GM18505 (cell line): ENCODE data around the gene LRRC46.

Experiments
- ATAC-seq: cut with Tn5 transposase; IDR thresholded peaks from one replicate; pipeline ENCODE4 v1.9.1; 2021; ENCODE audit not compliant: unreplicated experiment
- POLR2A ChIP-seq: IDR thresholded peaks from 4 replicates; pipeline ENCODE4 v1.6.1; 2011; ENCODE audit warnings: borderline replicate concordance; ENCODE audit not compliant: insufficient read depth, insufficient read length; ENCODE audit errors: extremely low read depth

Gene LRRC46

DNA sequence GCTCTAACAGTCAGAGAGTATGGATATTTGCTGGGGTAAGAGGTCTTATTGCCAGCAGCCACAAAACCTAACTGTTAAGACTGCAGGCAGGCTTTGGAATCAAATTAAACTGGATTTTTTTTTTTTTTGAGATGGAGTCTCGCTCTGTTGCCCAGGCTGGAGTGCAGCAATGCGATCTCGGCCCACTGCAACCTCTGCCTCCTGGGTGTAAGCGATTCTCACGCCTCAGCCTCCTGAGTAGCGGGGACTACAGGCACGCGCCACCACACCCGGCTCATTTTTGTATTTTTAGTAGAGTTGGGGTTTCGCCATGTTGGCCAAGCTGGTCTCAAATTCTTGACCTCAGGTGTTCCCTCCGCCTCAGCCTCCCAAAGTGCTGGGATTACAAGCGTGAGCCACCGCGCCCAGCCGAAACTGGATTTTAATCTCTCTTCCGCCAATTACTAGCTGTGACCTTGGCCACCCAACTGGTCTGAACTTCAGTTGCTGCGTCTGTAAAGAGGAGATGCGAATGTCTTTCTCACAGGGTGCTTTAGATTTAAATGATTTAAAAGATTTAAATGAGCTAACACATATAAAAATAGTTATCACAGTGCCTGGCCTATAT, 971 bp upstream of the LRRC46 start:
- no peak for TF ChIP-seq POLR2A
- no peak for ATAC-seq

DNA sequence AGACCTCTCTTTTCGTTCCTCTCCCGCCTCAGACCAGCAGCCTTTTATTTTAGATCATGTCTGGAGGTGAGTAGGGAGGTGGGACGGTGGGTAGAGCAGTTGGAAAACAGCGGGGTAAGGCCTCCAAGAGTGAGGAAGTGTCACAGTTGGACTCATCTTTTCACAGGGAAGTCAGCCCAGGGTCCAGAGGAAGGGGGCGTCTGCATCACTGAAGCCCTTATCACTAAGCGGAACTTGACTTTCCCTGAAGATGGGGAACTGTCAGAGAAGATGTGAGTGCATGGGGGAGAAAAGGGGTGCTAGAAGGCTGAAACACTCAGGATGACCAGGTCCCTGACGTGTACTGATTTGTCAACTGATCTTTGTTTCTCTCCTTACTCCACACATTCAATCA, 461 bp downstream of the LRRC46 start:
- no peak for TF ChIP-seq POLR2A
- no peak for ATAC-seq

DNA sequence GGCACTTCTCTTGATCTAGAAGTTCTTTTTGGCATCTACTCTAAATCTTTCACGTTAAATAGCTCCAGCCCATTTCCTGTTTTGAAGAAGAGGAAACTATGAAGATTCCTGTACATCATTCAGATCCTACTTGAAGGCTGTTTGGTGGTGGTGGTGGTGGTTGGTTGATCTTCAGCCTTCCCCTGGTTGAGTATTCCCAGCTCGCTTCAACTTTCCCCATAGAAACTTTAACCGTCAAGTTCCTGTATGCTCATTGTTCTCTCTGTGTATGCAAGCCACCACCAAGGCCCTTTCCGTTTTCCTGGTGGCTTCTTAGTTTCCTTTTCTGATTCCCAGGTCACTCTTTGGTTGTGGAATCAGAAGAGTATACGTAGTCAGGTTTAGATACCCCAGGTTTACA, 3.3 kb downstream of the LRRC46 start:
- ATAC-seq, result no peak
- TF ChIP-seq POLR2A, result no peak

DNA sequence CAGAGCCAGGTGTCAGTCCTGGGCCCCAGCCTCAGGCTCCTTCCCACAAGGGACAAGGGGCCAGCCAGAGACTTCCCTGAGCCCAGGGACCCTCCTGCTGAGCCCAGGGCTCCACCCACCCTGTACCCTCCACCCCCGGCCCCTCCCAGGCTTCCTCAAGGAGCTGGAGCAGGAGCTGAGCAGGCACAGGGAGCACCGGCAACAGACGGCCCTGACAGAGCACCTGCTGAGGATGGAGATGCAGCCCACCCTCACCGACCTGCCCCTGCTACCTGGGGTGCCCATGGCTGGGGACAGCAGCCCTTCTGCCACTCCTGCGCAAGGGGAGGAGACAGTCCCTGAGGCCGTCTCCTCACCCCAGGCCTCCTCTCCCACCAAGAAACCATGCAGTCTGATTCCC, 5.1 kb downstream of the LRRC46 start:
- no peak for TF ChIP-seq POLR2A

DNA sequence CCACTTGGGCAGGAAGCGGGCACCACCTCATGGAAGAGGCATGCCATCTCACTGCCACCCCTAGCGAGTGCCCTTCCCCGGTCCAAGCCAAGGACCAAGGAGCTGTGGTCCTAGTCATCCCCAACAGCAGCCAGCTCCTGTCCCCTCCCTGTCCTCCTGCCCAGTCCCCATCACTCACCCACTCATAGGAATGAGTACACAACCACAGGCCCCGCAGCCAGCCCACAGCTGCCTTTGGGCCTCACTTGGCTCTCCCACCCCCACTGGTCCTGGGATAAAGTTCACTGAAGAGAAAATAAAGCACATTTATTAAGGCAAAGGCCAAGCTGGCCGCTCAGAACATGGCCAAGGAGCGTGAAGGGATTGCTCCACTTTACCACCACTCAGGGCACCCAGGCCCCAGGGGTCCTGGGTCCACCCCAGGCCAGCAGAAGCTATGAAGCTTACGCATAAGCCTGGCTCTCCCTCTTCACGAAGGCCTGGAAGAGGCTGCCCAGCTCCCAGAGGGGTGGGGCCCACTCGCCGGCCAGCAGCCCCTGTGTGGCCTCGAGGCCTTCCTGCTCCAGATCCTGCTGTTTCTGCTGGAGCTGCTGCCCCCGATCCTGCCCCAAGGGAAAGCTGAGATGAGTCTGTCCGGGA, 6.0 kb downstream of the LRRC46 start:
- ATAC-seq, result no peak
- no peak for TF ChIP-seq POLR2A

More for the DNA sequence above, 5.1 kb downstream of the LRRC46 start:
- no peak for ATAC-seq

DNA sequence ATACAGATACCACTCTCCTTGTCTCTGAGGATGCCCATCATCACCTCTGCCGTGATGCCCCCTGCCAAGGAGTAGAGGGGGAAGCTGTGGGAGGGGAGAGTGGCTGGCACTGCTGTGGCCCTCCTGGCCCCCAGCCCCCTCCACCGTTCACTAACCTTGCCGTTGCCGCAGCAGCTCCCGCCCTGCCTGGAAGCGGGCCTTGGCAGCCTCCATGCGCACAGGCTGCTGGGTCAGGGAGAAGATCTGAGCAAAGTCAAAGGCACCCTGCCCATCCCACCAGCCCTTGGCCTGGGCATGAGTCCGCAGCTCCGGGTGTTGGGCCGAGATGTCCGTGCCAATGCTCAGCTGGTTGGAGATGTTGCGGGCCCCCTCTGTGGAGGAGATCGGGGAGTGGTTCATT, 7.2 kb downstream of the LRRC46 start:
- TF ChIP-seq POLR2A, result no peak
- ATAC-seq, result no peak

DNA sequence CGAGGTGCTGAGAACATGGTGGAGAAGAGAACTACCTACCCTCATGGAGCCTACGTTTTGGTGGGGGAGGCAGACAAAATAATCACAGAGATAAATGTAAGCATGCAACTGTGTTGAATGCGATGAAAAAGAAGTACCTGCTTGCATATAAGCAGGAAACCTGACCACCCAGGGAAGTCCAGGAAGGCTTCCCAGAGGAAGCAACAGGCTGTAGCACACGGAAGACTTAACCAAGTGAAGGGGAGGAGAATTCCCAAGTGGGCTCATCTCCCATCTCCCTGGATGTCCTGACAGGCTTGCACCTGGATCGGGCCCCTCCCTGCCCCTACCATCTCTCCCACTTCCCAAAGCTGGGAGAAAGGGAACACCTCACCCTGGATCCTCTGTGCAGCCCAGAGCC, 7.6 kb downstream of the LRRC46 start:
- no peak for TF ChIP-seq POLR2A
- no peak for ATAC-seq

DNA sequence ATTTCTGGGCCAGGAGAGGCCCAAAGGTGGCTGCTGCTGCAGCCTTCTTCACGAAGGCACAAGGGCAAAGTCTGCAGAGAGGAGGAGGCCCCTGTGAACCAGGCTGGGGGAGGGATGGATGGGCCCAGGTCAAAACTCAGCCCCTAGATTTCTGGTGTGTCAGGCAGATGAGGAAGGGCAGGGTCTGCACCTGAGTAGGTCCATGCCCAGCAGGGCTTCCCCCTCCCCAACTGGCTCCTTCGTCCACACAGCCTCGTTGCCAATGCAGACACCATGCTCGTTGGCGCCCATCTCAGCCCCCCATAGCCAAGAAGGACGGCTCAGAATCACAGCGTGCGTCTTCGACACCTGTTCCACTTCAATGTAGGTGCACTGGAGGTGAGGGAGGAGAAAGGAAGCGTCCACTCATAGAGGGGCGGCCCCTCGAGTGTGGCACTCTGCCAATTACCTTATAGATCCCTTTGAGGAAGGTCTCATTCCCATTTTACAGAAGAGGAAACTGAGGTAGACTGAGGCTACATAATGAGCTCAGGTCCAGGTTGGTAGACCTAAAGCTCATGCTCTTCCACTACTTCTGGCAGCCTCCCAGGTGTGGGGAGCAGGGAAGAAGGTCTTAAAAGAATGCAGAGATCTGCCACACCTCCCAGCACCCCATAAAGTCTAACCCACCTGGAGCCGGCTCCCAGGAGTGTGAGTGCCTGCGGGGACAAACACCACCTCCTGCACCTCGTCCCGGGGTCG, 8.7 kb downstream of the LRRC46 start:
- no peak for ATAC-seq
- no peak for TF ChIP-seq POLR2A

DNA sequence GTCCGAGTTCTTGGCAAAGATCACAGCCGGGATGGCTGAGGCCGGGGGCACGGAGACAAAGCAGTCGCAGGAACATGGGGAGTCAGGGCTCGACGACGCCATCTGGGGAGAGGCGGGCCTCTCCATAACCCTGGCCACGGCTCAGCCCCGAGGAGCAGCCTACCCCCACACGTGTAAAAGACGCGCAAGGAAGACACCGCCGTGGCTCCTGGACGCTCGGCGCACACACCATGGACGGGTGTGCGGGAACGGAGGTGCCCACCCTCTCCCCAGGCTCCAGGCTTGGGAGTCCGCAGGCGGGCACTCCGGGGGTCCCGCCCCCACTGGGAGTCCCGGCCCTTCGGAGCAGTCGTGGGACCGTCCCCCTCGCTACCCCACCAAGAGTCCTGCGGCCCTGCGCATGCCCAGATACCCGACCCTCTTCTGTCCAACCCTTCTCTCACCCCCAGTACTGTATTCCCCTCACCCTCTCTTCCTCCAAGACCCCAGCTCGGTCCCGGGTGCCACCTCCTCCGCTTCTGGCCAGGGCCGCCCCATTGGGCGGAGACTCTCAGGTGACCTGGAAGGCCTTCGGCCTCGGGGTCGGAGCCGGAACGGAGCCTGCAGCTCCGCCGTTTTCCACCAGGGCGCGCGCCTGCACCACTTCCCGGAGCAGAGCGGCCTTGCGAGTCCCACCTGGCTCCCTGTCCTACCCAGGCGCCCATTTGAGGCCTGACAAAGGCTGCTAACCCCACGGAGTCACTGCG, 9.4 kb downstream of the LRRC46 start, which contains the start of gene SCRN2:
SCRN2 (minus strand) TSS at position 532 of the 746 bp plus-strand sequence; CDS start at position 102, 430 bp downstream.
- peak; percentile 50 for TF ChIP-seq POLR2A
- peak; percentile 76 for ATAC-seq

DNA sequence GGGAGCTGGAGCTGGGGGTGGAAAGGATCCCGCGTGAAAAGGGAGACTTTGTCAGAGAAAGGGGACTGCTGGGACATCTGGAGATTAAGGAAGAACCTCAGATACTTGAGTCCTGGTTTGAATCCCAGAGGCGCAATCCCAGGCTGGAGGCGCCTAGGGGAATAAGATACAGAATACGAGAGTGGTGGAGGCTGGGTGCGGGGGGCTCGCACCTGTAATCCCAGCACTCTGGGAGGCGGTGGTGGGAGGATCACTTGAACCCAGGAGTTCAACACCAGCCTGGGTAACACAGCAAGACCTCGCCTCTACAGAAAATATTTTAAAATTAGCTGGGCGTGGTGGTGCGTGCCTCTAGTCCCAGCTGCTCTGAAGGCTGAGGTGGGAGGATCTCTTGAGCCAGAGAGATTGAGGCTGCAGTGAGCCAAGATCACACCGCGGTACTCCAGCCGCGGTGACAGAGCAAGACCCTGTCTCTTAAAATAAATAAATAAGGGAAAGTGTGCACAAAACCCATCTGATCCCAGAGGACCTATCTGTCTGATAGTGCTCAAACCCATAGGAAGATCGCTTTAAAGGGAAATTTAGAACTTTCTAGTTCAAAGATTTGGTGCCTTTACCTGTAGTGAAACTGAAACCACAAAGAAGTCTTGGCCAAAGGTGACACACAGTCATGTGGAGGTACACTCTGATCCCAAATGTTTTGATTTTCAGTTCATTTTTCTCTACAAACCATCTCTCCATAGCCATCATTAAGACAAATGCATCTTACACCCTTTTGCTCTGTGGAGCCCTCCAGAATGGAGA, 10.2 kb downstream of the LRRC46 start:
- TF ChIP-seq POLR2A, result no peak
- no peak for ATAC-seq

DNA sequence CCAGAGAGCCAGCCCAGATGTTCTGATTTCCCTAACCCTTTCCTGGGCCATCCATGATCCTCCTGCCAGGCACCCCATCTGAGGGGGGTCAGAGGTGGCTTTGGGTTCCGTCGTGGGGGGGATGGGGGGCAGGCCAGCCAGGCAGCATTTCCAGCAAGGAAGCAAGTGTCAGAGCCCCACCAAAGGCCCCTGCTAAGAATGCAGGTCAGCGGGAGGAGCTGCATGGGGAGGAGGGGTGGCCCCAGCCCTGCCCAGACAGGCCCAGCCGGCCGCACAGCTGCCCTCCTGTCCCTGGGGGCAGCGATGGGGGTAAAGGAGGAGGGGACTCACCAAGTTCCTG, 11.9 kb downstream of the LRRC46 start:
- ATAC-seq, result no peak
- no peak for TF ChIP-seq POLR2A

DNA sequence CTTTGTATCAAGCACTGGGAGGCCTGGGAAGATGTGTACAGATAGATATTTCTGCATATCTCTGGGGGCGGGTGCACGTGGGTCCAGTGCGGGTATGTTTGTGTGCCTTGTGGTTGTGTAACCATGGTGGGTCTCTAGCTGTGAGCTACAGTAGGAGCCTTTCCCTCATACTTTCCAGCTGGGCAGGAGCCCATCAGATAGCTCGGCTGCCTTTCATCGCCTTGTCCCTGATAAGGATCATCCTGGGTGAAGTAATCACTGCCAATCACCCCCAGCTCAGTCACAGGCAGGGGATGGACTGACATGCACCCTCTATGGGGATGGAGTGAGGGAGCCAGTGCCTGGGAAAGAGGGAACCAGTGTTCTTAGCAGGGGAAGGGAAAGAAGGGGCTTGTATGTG, 12.8 kb downstream of the LRRC46 start:
- ATAC-seq, result no peak
- TF ChIP-seq POLR2A, result no peak
